AG10803 (cell line): ENCODE results near the gene INKA2.

Experiments
- DNase-seq: peaks from one replicate; pipeline ENCODE4 v3.0.0; 2010; ENCODE audit warnings: low read depth
- H3K4me3 ChIP-seq: 2 replicates; pipeline ENCODE4 v1.5.1; 2011; ENCODE audit warnings: mild to moderate bottlenecking, low read length, control low read depth
- TF ChIP-seq, protein P1 (sequence below): conservative IDR thresholded peaks from 2 replicates; pipeline ENCODE4 v1.5.1; 2011; ENCODE audit warnings: mild to moderate bottlenecking, low read length, control low read depth, inconsistent platforms

INKA2 gene

DNA sequence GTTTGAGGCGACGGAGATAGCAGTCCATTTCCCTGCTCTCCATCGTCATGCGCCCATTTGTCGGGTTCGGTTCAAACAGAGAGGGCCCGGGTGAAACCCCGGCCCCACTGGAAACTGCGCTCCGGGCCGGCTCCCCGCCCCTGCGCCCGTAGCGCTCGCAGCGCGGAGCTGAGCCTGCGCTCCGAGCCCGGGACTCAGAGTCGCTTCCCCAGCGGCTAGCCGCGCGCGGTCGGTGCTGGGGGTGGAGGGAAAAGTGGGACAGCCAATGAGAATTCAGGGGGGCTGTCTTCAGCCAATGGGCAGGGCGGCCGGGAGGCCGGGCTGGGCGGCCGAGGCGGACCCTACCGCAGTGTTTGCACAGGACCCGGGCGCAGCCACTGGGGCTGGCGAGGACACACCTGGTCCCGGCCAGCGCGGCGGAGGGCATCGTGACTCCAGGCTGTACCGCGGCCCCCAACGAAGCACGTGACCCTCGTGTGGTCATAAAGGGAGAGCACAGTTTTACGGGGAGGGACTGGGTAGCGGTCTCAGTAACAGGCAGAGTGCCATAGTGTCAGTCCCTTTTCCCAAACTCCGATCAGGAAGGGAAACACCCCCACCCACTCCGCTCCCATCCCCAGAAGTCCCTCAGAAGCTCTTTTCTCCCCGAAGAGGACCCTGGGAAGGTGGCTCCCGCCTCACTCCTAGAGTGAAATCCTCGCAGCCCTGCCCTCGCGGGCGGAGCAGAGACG, at the start of gene INKA2:
Gene INKA2, minus strand, starts transcription at position 202 of the 731 bp plus-strand sequence. Its CDS starts 153 bp downstream, at position 49.
- TF ChIP-seq, protein P1, sequence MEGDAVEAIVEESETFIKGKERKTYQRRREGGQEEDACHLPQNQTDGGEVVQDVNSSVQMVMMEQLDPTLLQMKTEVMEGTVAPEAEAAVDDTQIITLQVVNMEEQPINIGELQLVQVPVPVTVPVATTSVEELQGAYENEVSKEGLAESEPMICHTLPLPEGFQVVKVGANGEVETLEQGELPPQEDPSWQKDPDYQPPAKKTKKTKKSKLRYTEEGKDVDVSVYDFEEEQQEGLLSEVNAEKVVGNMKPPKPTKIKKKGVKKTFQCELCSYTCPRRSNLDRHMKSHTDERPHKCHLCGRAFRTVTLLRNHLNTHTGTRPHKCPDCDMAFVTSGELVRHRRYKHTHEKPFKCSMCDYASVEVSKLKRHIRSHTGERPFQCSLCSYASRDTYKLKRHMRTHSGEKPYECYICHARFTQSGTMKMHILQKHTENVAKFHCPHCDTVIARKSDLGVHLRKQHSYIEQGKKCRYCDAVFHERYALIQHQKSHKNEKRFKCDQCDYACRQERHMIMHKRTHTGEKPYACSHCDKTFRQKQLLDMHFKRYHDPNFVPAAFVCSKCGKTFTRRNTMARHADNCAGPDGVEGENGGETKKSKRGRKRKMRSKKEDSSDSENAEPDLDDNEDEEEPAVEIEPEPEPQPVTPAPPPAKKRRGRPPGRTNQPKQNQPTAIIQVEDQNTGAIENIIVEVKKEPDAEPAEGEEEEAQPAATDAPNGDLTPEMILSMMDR = no peak
- peak within 1 kb of the TSS; percentile 67 for H3K4me3 ChIP-seq
- peak; percentile 78 for DNase-seq

DNA sequence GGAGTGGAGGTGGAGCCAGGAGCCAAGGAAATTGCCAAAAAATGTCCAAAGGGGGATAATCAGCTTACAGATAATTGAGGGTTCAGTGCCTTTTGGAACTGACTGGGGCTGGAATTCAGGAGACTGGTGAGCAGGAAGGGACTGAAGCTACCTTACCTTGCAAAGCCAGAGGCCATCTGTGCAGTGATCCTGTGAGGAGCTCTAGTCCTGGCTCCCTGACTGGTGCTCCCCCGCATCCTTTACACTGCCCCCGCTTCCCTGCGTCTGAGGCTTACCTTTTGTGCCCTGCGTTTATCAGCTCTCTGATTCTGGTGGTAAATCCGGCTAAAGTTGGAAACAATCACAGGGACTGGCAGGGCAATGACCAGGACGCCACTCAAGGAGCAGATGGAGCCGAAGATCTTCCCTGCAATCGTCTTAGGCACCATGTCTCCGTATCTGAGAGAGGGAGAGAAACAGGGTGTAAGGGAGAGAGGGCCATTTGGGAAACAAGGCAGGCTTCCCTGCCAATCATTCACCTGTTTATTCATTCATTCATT, 47.5 kb upstream of the INKA2 start:
- H3K4me3 ChIP-seq = no peak overlapping the region
- DNase-seq = no peak
- TF ChIP-seq, protein P1 = no peak

DNA sequence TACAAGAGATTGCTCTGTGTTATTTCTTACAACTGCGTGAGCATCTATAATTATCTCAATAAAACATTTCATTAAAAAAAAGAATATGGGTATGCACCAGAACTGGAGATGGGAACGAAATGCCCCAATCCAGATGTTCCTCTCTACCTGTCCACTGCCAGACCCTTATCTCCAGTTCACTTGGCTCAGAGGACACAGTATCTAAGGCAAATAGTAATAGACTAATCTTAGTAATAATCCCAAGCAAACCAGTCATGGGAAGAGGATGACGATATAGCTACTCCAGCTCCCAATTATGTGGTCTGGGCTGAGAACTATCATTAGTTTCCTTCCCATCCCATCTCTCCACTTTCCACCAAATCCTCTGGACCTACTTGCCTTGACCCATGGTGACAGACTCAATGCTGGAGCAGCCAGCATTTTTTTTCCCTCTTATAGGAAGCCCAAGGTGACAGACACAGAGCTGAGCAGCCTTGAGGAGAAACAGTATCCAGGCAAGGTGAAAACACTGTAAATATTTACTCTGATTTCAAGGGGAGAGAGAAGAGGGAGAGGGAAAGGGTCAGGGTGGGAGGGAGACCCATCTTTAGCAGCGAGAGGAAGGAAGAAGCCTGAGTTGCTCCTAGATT, 45.2 kb upstream of the INKA2 start:
- DNase-seq = no peak
- TF ChIP-seq, protein P1 = no peak
- H3K4me3 ChIP-seq = no peak overlapping the region

DNA sequence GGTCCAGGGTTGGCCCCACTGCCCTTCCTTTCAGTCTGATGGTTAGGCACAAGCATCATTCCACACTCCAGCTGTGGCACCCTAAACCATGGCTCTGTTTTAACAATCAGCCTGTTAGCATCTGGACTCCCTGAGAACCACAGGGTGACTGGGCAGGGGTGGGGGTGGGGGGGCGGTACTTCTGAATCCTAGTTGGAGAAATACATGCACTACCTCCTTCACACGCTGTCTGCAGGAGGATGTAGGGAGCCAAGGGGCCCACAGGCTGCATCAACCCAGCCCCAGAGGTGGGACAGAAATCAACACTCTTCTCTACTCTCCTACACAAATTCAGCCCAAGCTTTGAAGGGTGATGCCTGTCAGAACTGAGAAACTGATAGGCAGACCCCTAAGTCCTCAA, 40.4 kb upstream of the INKA2 start:
- no peak for DNase-seq
- TF ChIP-seq, protein P1 = no peak
- no peak overlapping the region for H3K4me3 ChIP-seq

DNA sequence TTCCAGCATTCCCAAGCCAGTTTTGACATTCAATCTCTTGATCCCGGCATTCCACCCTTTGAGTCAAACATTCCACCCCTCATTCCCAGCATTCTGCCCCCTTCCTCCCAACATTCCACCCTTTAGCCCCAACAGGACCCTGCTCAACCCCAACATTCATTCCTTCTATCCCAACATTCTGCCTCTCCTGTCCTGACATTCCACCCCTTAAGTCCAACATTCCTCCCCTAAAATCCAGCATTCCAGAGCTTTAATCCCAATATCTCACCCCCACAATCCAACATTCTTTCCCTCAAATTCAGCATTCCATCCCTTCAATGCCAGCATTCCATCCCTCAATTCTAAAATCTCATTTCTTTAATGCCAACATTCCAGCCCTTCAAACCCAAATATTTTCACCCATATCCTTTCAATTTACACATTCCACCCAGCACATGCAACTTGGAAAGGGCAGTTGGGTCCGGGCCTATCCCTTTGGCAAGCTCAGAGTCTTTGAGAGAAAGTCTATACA, 39.4 kb upstream of the INKA2 start:
- DNase-seq = peak; percentile 84
- H3K4me3 ChIP-seq = no peak overlapping the region
- TF ChIP-seq, protein P1 = no peak

DNA sequence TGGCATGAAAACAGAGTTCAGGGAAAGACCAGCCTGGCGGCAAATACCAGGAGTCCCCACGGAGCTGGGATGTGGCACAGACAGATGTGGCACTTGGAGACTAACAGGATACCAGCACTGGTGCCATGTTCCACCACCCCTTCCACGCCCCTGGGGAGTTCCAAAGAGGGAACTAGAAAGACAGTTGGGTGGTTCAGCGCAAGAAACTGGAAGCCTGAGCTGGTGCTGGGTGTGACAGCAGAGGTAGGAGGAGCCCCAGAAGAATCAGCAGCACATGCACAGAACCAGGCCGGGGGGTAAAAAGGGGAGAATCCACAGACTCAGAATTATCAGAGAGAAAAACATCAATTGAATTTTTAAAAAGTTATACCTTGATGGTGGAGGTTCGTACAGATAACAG, 38.9 kb upstream of the INKA2 start:
- DNase-seq = no peak

More for the DNA sequence above, 38.9 kb upstream of the INKA2 start:
- no peak overlapping the region for H3K4me3 ChIP-seq
- TF ChIP-seq, protein P1 = no peak
